ENCODE measurements around the gene EGFLAM.
"Not testable (repeated sequence)": the region's sequence is repeated elsewhere in the genome, so short reads cannot be mapped to it uniquely, and the experiment has no call there.

Gene EGFLAM

GRCh38 chr5:38413696-38414095 lies 155.3 kb downstream of the EGFLAM start:
- H3K4me3 Mint-ChIP-seq: no peak overlapping the region
- H3K27me3 Mint-ChIP-seq: peaks cover 6% of the 10 kb centered on the region
- no peak for ATAC-seq (ENCODE audit: low read depth)
- no peak for DNase-seq (ENCODE audit: low spot score in 2 of 2)
- H3K36me3 Mint-ChIP-seq: no peaks in the 10 kb centered on the region
- H3K27ac Mint-ChIP-seq: no peak overlapping the region
- no peaks in the 10 kb centered on the region for H3K9me3 Mint-ChIP-seq
- no peaks in the 10 kb centered on the region for H3K4me1 Mint-ChIP-seq

DNA sequence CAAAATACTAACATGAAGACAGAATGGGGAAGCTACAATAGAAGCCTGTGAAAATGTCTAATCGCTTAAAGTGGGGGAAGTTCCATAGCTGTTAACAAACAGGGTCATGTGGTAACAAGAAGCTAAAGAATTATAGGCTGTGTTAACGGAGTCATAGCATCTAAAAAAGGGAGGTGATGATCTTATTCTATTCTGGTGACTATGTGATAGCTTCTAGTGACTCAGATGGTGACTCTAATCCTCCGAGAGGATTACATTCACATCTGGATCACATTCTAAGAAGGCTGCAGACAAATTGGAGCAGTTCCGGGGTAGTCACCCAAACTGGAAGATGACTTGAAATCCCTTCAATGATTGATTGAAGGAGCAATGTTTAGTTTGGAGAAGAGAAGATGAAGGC lies 156.0 kb downstream of the EGFLAM start:
- H3K36me3 Mint-ChIP-seq: no peaks in the 10 kb centered on the region
- H3K4me3 Mint-ChIP-seq: no peak overlapping the region
- H3K27ac Mint-ChIP-seq: no peak overlapping the region
- no peaks in the 10 kb centered on the region for H3K9me3 Mint-ChIP-seq
- H3K27me3 Mint-ChIP-seq: peaks cover 6% of the 10 kb centered on the region
- no peak for DNase-seq (ENCODE audit: low spot score in 2 of 2)
- no peaks in the 10 kb centered on the region for H3K4me1 Mint-ChIP-seq
- ATAC-seq (ENCODE audit: low read depth): no peak

- H3K4me1 Mint-ChIP-seq; H3K27me3 Mint-ChIP-seq; H3K36me3 Mint-ChIP-seq; ATAC-seq (ENCODE audit: low read depth); H3K27ac Mint-ChIP-seq; H3K4me3 Mint-ChIP-seq; H3K9me3 Mint-ChIP-seq; DNase-seq (ENCODE audit: low spot score in 2 of 2): not testable (repeated sequence)
Observed at GRCh38 chr5:38415772-38416171, 157.4 kb downstream of the EGFLAM start.

- no peaks in the 10 kb centered on the region for H3K9me3 Mint-ChIP-seq
- no peaks in the 10 kb centered on the region for H3K4me1 Mint-ChIP-seq
- no peaks in the 10 kb centered on the region for H3K36me3 Mint-ChIP-seq
- H3K27ac Mint-ChIP-seq: no peak overlapping the region
- ATAC-seq (ENCODE audit: low read depth): no peak
- no peak for DNase-seq (ENCODE audit: low spot score in 2 of 2)
- no peak overlapping the region for H3K4me3 Mint-ChIP-seq
- H3K27me3 Mint-ChIP-seq: peaks cover 12% of the 10 kb centered on the region
Observed at GRCh38 chr5:38417658-38418017, 159.3 kb downstream of the EGFLAM start.

DNA sequence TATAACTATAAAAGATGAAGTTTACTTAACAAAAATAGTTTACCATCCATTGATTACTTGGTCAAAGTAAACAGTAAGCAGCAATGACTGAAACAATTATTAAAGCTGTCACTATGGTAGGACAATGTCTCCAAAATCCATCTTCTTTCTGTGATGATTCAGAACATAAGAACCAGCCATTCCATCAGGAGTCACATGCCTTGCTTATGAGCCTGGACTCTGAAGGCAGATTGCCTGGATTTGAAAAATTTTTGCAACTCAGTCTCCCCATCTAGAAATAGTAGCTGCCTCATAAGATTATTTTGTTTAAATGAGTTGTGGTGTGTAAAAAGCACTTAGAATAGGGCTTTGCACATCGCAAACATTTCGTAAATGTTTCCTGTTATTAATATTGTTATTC lies 161.9 kb downstream of the EGFLAM start:
- no peak overlapping the region for H3K4me3 Mint-ChIP-seq
- H3K36me3 Mint-ChIP-seq: no peaks in the 10 kb centered on the region
- H3K4me1 Mint-ChIP-seq: no peaks in the 10 kb centered on the region
- no peaks in the 10 kb centered on the region for H3K9me3 Mint-ChIP-seq
- DNase-seq (ENCODE audit: low spot score in 2 of 2): no peak
- peaks cover 10% of the 10 kb centered on the region for H3K27me3 Mint-ChIP-seq
- ATAC-seq (ENCODE audit: low read depth): no peak
- no peak overlapping the region for H3K27ac Mint-ChIP-seq

DNA sequence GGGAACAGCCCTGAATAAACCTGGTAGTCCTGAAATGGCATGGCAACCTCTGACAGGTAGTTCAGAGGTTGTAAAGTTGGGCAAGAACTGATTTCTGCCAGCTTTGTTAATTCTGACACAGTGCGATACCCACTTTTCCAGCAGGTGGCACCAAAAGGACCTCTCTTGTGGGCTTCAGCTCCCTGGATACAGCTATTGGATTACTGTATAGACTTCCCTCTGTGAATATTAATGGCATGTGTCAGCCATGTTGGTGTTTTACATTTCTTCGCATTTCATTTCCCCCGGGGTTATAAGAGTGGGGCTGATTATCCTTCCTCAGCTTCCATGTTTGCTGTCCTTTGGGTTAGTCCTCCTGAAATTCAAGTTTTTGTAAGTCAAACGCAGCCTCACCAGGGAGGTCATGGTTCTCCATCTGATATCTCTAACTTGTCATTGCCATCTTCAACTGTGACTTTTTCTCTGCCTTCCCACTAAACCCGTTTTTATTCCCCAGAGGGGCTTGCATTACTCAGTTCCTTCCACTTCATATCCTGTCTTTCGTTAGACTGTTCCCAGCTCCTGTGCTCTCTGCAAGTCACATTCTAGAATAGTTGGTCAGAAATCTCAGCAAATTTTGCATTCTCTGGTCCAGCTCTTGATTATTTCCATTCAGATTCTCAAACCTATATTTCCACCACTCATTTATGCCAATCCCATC lies 162.5 kb downstream of the EGFLAM start:
- no peaks in the 10 kb centered on the region for H3K36me3 Mint-ChIP-seq
- H3K4me1 Mint-ChIP-seq: no peaks in the 10 kb centered on the region
- peaks cover 10% of the 10 kb centered on the region for H3K27me3 Mint-ChIP-seq
- no peak for DNase-seq (ENCODE audit: low spot score in 2 of 2)
- H3K9me3 Mint-ChIP-seq: no peaks in the 10 kb centered on the region
- H3K4me3 Mint-ChIP-seq: no peak overlapping the region
- H3K27ac Mint-ChIP-seq: no peak overlapping the region
- ATAC-seq (ENCODE audit: low read depth): no peak

GRCh38 chr5:38422622-38423021 lies 164.3 kb downstream of the EGFLAM start:
- H3K27me3 Mint-ChIP-seq: peaks cover 8% of the 10 kb centered on the region
- H3K36me3 Mint-ChIP-seq: no peaks in the 10 kb centered on the region
- no peak for DNase-seq (ENCODE audit: low spot score in 2 of 2)

GRCh38 chr5:38423276-38424147 lies 165.2 kb downstream of the EGFLAM start:
- Mint-ChIP-seq H3K36me3 (no peaks in the 10 kb centered on the region), H3K4me1 (no peaks in the 10 kb centered on the region), H3K9me3 (no peaks in the 10 kb centered on the region), H3K27ac (no peak overlapping the region), H3K27me3 (peaks cover 8% of the 10 kb centered on the region), H3K4me3 (no peak overlapping the region)
- no peak for ATAC-seq (ENCODE audit: low read depth)
- DNase-seq (ENCODE audit: low spot score in 2 of 2): no peak

More at GRCh38 chr5:38422622-38423021, 164.3 kb downstream of the EGFLAM start:
- no peaks in the 10 kb centered on the region for H3K9me3 Mint-ChIP-seq
- H3K27ac Mint-ChIP-seq: no peak overlapping the region
- H3K4me1 Mint-ChIP-seq: no peaks in the 10 kb centered on the region
- no peak for ATAC-seq (ENCODE audit: low read depth)
- H3K4me3 Mint-ChIP-seq: no peak overlapping the region

DNA sequence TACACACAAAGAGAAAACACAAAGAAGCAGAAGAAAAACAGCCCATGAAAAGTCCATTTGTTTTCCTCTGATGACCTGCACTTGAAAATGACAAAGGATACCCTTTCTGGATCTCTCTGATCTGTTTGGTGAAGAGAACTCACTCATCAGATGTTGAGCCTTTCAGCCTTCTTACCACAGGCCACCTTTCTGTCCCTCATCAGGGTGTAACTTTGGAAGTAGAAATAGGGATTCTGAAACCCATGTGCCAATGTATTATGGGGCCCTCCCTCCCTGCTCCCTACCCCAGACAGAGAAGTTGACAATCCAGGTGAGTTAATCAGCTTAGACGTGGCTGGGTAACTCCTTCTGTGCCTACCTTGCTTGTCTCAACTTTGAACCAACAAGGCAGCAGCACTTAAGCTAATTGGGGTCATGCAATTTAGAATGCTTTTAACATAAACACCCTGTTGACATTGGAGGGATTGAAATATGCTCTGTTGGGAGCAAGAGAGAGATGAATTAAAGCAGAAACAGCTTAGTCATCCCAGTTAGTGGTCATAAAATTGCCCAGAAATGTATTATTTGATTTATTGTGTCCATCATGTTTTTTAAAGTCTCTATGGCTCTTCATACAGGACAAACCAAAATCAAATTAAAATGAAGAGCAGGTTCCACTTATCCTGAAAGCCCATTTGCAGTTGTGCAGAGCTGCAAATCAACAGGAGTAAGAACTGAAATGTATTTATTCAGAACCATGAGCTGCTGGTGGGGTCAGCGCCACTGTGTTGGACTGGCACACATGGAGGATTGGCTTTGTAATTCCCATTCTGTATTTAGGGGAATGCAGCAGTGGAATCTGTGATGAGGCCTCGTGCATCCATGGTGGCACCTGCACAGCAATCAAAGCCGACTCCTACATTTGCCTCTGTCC lies 166.0 kb downstream of the EGFLAM start:
- H3K4me3 Mint-ChIP-seq: no peak overlapping the region
- ATAC-seq (ENCODE audit: low read depth): no peak
- DNase-seq (ENCODE audit: low spot score in 2 of 2): no peak
- H3K36me3 Mint-ChIP-seq: no peaks in the 10 kb centered on the region
- H3K27ac Mint-ChIP-seq: no peak overlapping the region
- no peaks in the 10 kb centered on the region for H3K4me1 Mint-ChIP-seq
- H3K27me3 Mint-ChIP-seq: peaks cover 8% of the 10 kb centered on the region
- no peaks in the 10 kb centered on the region for H3K9me3 Mint-ChIP-seq

DNA sequence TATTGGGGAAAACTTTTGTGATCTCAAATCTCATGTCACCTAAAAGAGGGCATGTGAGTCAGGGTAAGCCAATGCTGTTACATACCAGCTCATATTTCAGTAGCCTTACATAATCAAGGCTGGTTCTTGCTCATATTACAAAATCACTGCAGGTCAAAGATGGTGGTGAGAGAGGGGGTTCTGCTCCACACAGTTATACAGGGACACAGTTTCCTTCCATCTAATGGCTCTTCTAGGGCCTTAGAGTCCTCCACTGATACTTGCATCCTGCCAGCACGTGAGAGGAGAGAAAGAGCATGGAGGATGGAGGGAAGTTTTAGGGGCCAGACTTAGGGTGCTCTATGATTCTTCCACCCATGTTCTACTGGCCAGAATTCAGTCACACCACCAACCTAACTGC lies 168.1 kb downstream of the EGFLAM start:
- Mint-ChIP-seq H3K36me3 (no peaks in the 10 kb centered on the region), H3K4me1 (no peaks in the 10 kb centered on the region), H3K27ac (no peak overlapping the region), H3K9me3 (no peaks in the 10 kb centered on the region), H3K27me3 (peaks cover 7% of the 10 kb centered on the region), H3K4me3 (no peak overlapping the region)
- DNase-seq (ENCODE audit: low spot score in 2 of 2) (no peak), ATAC-seq (ENCODE audit: low read depth) (no peak)

GRCh38 chr5:38426986-38427950 lies 168.9 kb downstream of the EGFLAM start:
- Mint-ChIP-seq H3K27me3 (peaks cover 6% of the 10 kb centered on the region), H3K27ac (no peak overlapping the region)

GRCh38 chr5:38431242-38431853 lies 173.0 kb downstream of the EGFLAM start:
- Mint-ChIP-seq H3K4me1 (no peaks in the 10 kb centered on the region), H3K9me3 (no peaks in the 10 kb centered on the region), H3K27ac (no peak overlapping the region), H3K36me3 (no peaks in the 10 kb centered on the region), H3K27me3 (peaks cover 9% of the 10 kb centered on the region), H3K4me3 (no peak overlapping the region)
- ATAC-seq (ENCODE audit: low read depth) (no peak), DNase-seq (ENCODE audit: low spot score in 2 of 2) (no peak)

More at GRCh38 chr5:38426986-38427950, 168.9 kb downstream of the EGFLAM start:
- Mint-ChIP-seq H3K4me3 (no peak overlapping the region), H3K4me1 (no peaks in the 10 kb centered on the region), H3K9me3 (no peaks in the 10 kb centered on the region), H3K36me3 (no peaks in the 10 kb centered on the region)
- no peak for ATAC-seq (ENCODE audit: low read depth)
- DNase-seq (ENCODE audit: low spot score in 2 of 2): no peak

Data from memory B cell (primary cell).